Heart left ventricle (tissue), 13 donors: ENCODE measurements around the gene OMP.

ENCODE experiments used
- CTCF ChIP-seq, 12 donors: fragments of 200-600 bp; sonication (generic) in 4 of 12; IDR thresholded peaks; one replicate each; pipeline versions ENCODE4 v1.5.0 to v1.8.0; 2018 to 2022; ENCODE audit warnings: antibody characterized with exemption in 12 of 12, mild to moderate bottlenecking in 5 of 12
- POLR2A ChIP-seq, 2 donors: fragments of 450-650 bp; IDR thresholded peaks; one replicate each; pipeline ENCODE4 v1.6.1; 2017; ENCODE audit warnings: antibody characterized with exemption in 2 of 2, mild to moderate bottlenecking in 2 of 2, moderate library complexity in 2 of 2
- donor health status: ischemic (EF 13 %, LVEDD 7.1; RV severe dilation, severe dysfunction).
- donor health status: DM: no; HTN: yes; CAD: no.
- donor health status: DM: no; HTN: no; CAD: no.
- donor health status: ischemic (EF 25% LVEDD 6.9; RV normal size, moderate dysfunction).
- donor health status: ischemic (EF 25% LVEDD 5.7; RV mildly dilated, moderate dysfunction).
- donor health status: ischemic (EF 35%, LVEDD 5.7; RV mildly dilated, moderate dysfunction).
- donor health status: nonischemic (EF 11% LVEDD 7.7; RV severe dilation, severe dysfunction).
- donor health status: DM: yes; HTN: yes; CAD: no.
- donor health status: PGD.
- donor health status: ischemic (EF 29% LVEDD 5.4; RV normal size, mild dysfunction).
- donor health status: nonischemic (EF 23%, LVEDD 6.1; RV moderate dilation, normal function).

GRCh38 chr11:77147668-77148321 lies 45.2 kb downstream of the OMP start:
- TF ChIP-seq CTCF (IDR thresholded peaks at IDR 0.05) = no peak
- no peak for TF ChIP-seq POLR2A (IDR thresholded peaks at IDR 0.05)
